Measurements from ENCODE around the gene LIPG. TPM values are rescaled to one million over a fixed set of nuclear protein-coding genes. Genes with fewer than 3 reads are reported as not detected.

LIPG gene
- polyA plus RNA-seq, 2 of the 4 experiments (the other 2 are of a cell fraction) = 0.36 to 0.65 TPM

DNA sequence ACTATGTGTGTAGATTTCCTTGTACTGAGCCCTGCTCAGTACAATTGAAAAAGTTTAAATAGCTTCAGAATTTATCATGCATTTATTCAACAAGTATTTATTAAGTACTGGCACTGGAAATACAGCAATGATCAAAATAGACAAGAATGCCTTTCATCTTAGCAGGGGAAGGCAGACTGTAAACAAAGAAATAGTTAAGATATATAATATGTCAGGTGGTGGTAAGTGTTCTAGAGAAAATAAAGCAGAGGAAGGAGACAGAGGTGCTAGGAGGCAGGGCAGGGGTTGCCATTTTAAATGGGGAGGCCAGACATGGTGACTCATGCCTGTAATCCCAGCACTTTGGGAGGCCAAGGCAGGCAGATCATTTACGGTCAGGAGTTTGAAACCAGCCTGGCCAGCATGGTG lies 13.6 kb upstream of the LIPG start:
- peak; percentile 71 to 93 for ATAC-seq
- peak in 1 of 2 experiments; percentile 60 for DNase-seq (ENCODE audit: low read depth in 1 of 2, low spot score in 1 of 2)

DNA sequence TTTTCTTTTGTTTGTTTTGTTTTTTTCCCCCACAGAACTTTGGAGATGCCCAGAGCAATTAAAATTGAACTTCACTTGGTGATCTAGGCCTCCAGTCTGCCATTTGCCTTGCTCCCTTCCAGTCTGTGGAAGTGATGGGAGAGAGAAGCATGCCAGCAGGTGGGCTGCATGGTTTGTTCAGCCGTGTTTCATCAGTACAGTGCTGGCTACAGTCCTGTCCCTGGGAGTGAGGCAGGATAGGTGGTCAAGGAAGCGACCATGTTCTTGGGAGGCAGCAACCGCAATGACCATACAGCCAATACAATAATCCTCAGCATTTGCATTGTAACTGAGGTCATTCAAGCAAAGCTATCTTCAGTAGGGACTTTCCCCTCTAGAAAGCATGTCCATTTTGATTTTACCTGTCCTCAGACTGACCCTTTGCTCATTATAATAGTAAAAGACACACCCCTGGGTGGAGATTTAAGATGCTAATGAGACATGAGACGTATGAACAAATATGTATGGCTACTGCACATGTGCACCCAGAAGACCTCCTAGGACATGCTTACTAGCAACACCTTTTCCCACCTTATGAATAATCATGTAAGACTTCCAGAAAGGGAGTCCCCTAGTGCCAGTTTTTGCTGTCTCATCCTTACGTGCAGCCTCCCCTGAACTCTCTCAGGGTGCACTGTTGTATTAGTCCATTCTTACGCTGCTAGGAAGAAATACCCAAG lies 11.1 kb upstream of the LIPG start:
- ChIA-PET POLR2A (no interaction called here), CTCF (no interaction called here)
- peak overlapping the region in 1 of 2 experiments; percentile 21; a peak in 1 of 6 replicates for H3K27ac ChIP-seq
- H3K9me3 ChIP-seq = no peaks in the 10 kb centered on the region
- no peak overlapping the region for H3K4me2 ChIP-seq
- TF ChIP-seq RFX5 (IDR thresholded peaks at IDR 0.05) = no peak
- TF ChIP-seq CBX8 (IDR thresholded peaks at IDR 0.05) = no peak
- TF ChIP-seq HOXA7 (CRISPR knock-in tag; IDR thresholded peaks at IDR 0.05) = no peak
- TF ChIP-seq ZSCAN20 (CRISPR knock-in tag; IDR thresholded peaks at IDR 0.05) = no peak
- TF ChIP-seq FOXS1 (CRISPR knock-in tag; IDR thresholded peaks at IDR 0.05) = no peak
- TF ChIP-seq HEYL (CRISPR knock-in tag; IDR thresholded peaks at IDR 0.05) = no peak
- no peak for TF ChIP-seq CHD2 (IDR thresholded peaks at IDR 0.05; ENCODE audit: low read length, partially characterized antibody)
- H3K4me3 ChIP-seq = no peak overlapping the region
- DNase-seq (ENCODE audit: low read depth in 1 of 2, low spot score in 1 of 2) (peak in 1 of 2 experiments; percentile 4), ATAC-seq (no peak), FAIRE-seq (no peak)
- peaks cover 28% of the 10 kb centered on the region for H3K4me1 ChIP-seq
- 81% methylated on average over 6 of the region's 6 CpGs for WGBS (ENCODE audit: missing lambda C conversion rate)

More for the DNA sequence above, 13.6 kb upstream of the LIPG start:
- TF ChIP-seq JUN (IDR thresholded peaks at IDR 0.05) (peak in 1 of 2 experiments; percentile 46; a peak in 2 of 5 replicates), PHF8 (IDR thresholded peaks at IDR 0.05; ENCODE audit: borderline replicate concordance, low read depth) (no peak), FOSL2 (IDR thresholded peaks at IDR 0.05) (peak; percentile 59), FOSL2 (CRISPR knock-in tag; IDR thresholded peaks at IDR 0.05) (peak; percentile 77), EP300 (IDR thresholded peaks at IDR 0.05) (peak; percentile 26 to 55; a peak in 3 of 5 replicates), GATA3 (IDR thresholded peaks at IDR 0.05; ENCODE audit: borderline replicate concordance) (peak; percentile 37; the same call in 1 of the 2 replicates), SMC3 (IDR thresholded peaks at IDR 0.05) (0 out of 3 replicates have a peak, but pooled peaks have one; percentile 10), JUNB (IDR thresholded peaks at IDR 0.05) (peak; percentile 56; the same call in 1 of the 2 replicates), ESRRA (IDR thresholded peaks at IDR 0.05; ENCODE audit: borderline replicate concordance, low read length) (no peak)
- POLR2A ChIA-PET = no interaction called here
- H3K9me3 ChIP-seq = no peaks in the 10 kb centered on the region
- peaks cover 28% of the 10 kb centered on the region for H3K4me1 ChIP-seq
- H3K4me2 ChIP-seq = peak overlapping the region; percentile 68
- H3K27ac ChIP-seq = peak overlapping the region; percentile 76 to 84
- WGBS (ENCODE audit: missing lambda C conversion rate) = 36% methylated on average over 1 of the region's 1 CpG
- FAIRE-seq = no peak
- CTCF ChIA-PET = interaction anchor here (0.7 to 1.0 kb wide), 3 partner anchors 8 to 310 kb away, joined by 3 to 4 read pairs (median 3); no protein-coding TSS in a partner anchor
- H3K4me3 ChIP-seq = no peak overlapping the region

DNA sequence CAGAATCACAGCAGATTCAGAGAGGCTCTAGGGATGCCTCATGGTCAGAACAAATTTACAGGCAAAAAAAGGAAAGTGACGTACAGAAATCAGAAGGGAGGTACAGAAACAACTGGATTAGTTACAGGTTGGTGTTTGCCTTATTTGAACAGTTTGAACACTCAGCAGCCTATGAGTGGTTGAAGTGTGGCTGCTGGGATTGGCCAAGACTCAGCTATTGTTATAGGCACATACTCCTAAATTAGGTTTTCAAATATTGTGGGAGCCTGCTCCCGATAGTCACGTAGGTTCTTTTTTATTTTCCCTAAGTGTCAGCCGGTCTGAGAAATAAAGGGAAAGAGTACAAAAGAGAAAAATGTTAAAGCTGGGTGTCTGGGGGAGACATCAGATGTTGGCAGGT lies 8.9 kb upstream of the LIPG start:
- 41% methylated on average over 4 of the region's 4 CpGs for WGBS (ENCODE audit: missing lambda C conversion rate)
- H3K4me3 ChIP-seq = no peak overlapping the region
- ATAC-seq = no peak
- H3K9me3 ChIP-seq = no peaks in the 10 kb centered on the region
- FAIRE-seq = no peak
- ChIA-PET POLR2A (no interaction called here), CTCF (interaction anchor here (1.0 to 2.4 kb wide), 2 partner anchors 39 to 306 kb away, joined by 3 to 13 read pairs; no protein-coding TSS in a partner anchor)
- DNase-seq (ENCODE audit: low read depth in 1 of 2, low spot score in 1 of 2) = no peak
- peaks cover 13% of the 10 kb centered on the region for H3K4me1 ChIP-seq
- no peak for TF ChIP-seq CBX2 (IDR thresholded peaks at IDR 0.05; ENCODE audit: borderline replicate concordance, low read depth)
- TF ChIP-seq, protein P1, sequence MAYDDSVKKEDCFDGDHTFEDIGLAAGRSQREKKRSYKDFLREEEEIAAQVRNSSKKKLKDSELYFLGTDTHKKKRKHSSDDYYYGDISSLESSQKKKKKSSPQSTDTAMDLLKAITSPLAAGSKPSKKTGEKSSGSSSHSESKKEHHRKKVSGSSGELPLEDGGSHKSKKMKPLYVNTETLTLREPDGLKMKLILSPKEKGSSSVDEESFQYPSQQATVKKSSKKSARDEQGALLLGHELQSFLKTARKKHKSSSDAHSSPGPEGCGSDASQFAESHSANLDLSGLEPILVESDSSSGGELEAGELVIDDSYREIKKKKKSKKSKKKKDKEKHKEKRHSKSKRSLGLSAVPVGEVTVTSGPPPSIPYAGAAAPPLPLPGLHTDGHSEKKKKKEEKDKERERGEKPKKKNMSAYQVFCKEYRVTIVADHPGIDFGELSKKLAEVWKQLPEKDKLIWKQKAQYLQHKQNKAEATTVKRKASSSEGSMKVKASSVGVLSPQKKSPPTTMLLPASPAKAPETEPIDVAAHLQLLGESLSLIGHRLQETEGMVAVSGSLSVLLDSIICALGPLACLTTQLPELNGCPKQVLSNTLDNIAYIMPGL (CRISPR knock-in tag; IDR thresholded peaks at IDR 0.05; ENCODE audit: borderline replicate concordance) = no peak
- no peak for TF ChIP-seq MAZ (IDR thresholded peaks at IDR 0.05; ENCODE audit: borderline replicate concordance, low read depth, low read length)
- TF ChIP-seq ZSCAN20 (CRISPR knock-in tag; IDR thresholded peaks at IDR 0.05) = no peak
- TF ChIP-seq CBX8 (IDR thresholded peaks at IDR 0.05) = no peak
- TF ChIP-seq, protein P2, sequence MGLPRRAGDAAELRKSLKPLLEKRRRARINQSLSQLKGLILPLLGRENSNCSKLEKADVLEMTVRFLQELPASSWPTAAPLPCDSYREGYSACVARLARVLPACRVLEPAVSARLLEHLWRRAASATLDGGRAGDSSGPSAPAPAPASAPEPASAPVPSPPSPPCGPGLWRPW (IDR thresholded peaks at IDR 0.05) = no peak
- H3K27ac ChIP-seq = no peak overlapping the region
- H3K4me2 ChIP-seq = no peak overlapping the region

Data from A549 (cell line).